Measurements from ENCODE around the gene SLC25A46. TPM values are rescaled to one million over a fixed set of nuclear protein-coding genes. Genes with fewer than 3 reads are reported as not detected.

SLC25A46 gene
- total and polyA plus RNA-seq, 9 of the 15 experiments (the other 6 are each of a cell fraction or from before 2014, with no cell fraction given), result 7.8 to 47.3 (median 31.8) TPM

GRCh38 chr5:110738812-110739651 lies at the start of gene SLC25A46 (continued):
- TF ChIP-seq ZBTB12 (CRISPR knock-in tag; IDR thresholded peaks at IDR 0.05) (peak; percentile 60), THRAP3 (IDR thresholded peaks at IDR 0.05; ENCODE audit: borderline replicate concordance) (no peak), USF1 (CRISPR knock-in tag; IDR thresholded peaks at IDR 0.05) (peak; percentile 97), MIER1 (IDR thresholded peaks at IDR 0.05; ENCODE audit: low read depth) (no peak), ZEB2 (IDR thresholded peaks at IDR 0.05) (no peak), GTF2E2 (tag; IDR thresholded peaks at IDR 0.05) (peak; percentile 23; the same call in 1 of the 2 replicates), CREB3L1 (IDR thresholded peaks at IDR 0.05; ENCODE audit: borderline replicate concordance, low read depth) (0 out of 2 replicates have a peak, but pooled peaks have one; percentile 51), MTA2 (IDR thresholded peaks at IDR 0.05; ENCODE audit: low read depth) (no peak), ZNF354B (CRISPR knock-in tag; IDR thresholded peaks at IDR 0.05) (no peak), EWSR1 (IDR thresholded peaks at IDR 0.05; ENCODE audit: borderline replicate concordance, low read depth, partially characterized antibody) (no peak), ZNF224 (CRISPR knock-in tag; IDR thresholded peaks at IDR 0.05) (no peak), ZNF121 (CRISPR knock-in tag; conservative IDR thresholded peaks at IDR 0.05) (no peak), STAT5A (IDR thresholded peaks at IDR 0.05; ENCODE audit: borderline replicate concordance, low read length) (no peak), MYC (IDR thresholded peaks at IDR 0.05; ENCODE audit: low read depth, low read length) (peak; percentile 41; the same call in 1 of the 2 replicates), MYC (CRISPR knock-in tag; IDR thresholded peaks at IDR 0.05; ENCODE audit: borderline replicate concordance, low read depth) (peak; percentile 69; the same call in 1 of the 2 replicates), ATF1 (CRISPR knock-in tag; IDR thresholded peaks at IDR 0.05) (no peak), ATF1 (tag; IDR thresholded peaks at IDR 0.05) (peak; percentile 88), HES1 (IDR thresholded peaks at IDR 0.05; ENCODE audit: low read depth) (no peak), GATAD2A (IDR thresholded peaks at IDR 0.05) (no peak), PHF20 (IDR thresholded peaks at IDR 0.05; ENCODE audit: partially characterized antibody) (peak; percentile 93), ZNF644 (tag; IDR thresholded peaks at IDR 0.05; ENCODE audit: low read depth) (no peak), TFAM (CRISPR knock-in tag; conservative IDR thresholded peaks at IDR 0.05) (no peak), CTCF (IDR thresholded peaks at IDR 0.05 in 2 of 3, conservative IDR thresholded peaks at IDR 0.05 in 1 of 3; ENCODE audit: insufficient read depth in 2 of 3, low read depth in 1 of 3, low read length in 3 of 3) (no peak), ZNF143 (CRISPR knock-in tag; IDR thresholded peaks at IDR 0.05) (no peak)

Data from K562 (cell line).